Measurements from ENCODE around the gene HOXC6.
"Not testable (repeated sequence)": the region's sequence is repeated elsewhere in the genome, so short reads cannot be mapped to it uniquely, and the experiment has no call there.

The HOXC6 gene

GRCh38 chr12:54079115-54079514, 50.9 kb downstream of the HOXC6 start:
- not testable (repeated sequence) for DNase-seq
